Endothelial cell of umbilical vein (primary cell): ENCODE data around the gene ANKRD39. TPM values are rescaled to one million over a fixed set of nuclear protein-coding genes. Genes with fewer than 3 reads are reported as not detected.

Source experiments
- BruUV-seq: library from RNA; stranded (reverse); fragments of 400-500 nt; replicated peaks from 2 replicates; lab custom pipeline; 2021; lab: Mats Ljungman, UMichigan
- CTCF ChIA-PET: fragments of 300-600, 350-600 bp; sonication (Branson Sonifier 250); formaldehyde crosslinking; loops from one replicate; lab custom pipeline; 2021; ENCODE audit warnings: antibody characterized with exemption, inconsistent platforms; lab: Charles Lee
- POLR2A ChIA-PET: fragments of 300-600, 350-600 bp; sonication (Branson Sonifier 250); formaldehyde crosslinking; loops from one replicate; lab custom pipeline; 2021; ENCODE audit warnings: antibody characterized with exemption, inconsistent platforms; lab: Charles Lee
- DNase-seq: peaks from one replicate; pipeline ENCODE4 v3.0.0-alpha.2; 2011; ENCODE audit warnings: low read depth, low spot score
- FAIRE-seq: peaks from 2 replicates; lab custom pipeline; 2011; peaks lifted over from hg19 to GRCh38; lab: Jason Lieb, UNC
- H2AFZ ChIP-seq: 2 replicates; pipeline ENCODE4 v1.6.0; 2012; ENCODE audit warnings: low read depth, low read length, control low read depth, inconsistent platforms
- H3K27ac ChIP-seq: 2 replicates; pipeline ENCODE4 v1.5.1; 2011; ENCODE audit warnings: low read depth, mild to moderate bottlenecking, control low read depth, low read length, moderate library complexity; ENCODE audit not compliant: insufficient read depth
- H3K27me3 ChIP-seq, 2 experiments: 2 replicates each; pipeline versions ENCODE4 v1.6.0 to v1.6.1; 2011; ENCODE audit warnings: low read length in 2 of 2, mixed read lengths in 1 of 2; ENCODE audit not compliant: control insufficient read depth in 2 of 2, insufficient read depth in 2 of 2
- H3K36me3 ChIP-seq, 2 experiments: 2 replicates in 1 of 2; 3 replicates in 1 of 2; pipeline ENCODE4 v1.5.1; 2011; ENCODE audit warnings: low read length in 2 of 2, mild to moderate bottlenecking in 1 of 2, moderate library complexity in 1 of 2; ENCODE audit not compliant: control insufficient read depth in 2 of 2, insufficient read depth in 2 of 2; ENCODE audit errors: extremely low read depth in 1 of 2
- H3K4me1 ChIP-seq: 3 replicates; pipeline ENCODE4 v1.5.1; 2011; ENCODE audit warnings: mild to moderate bottlenecking, low read length; ENCODE audit not compliant: control insufficient read depth, insufficient read depth; ENCODE audit errors: extremely low read depth
- H3K4me2 ChIP-seq: 2 replicates; pipeline ENCODE4 v1.6.1; 2011; ENCODE audit warnings: low read length, control low read depth, mixed read lengths; ENCODE audit not compliant: insufficient read depth
- H3K4me3 ChIP-seq, 3 experiments: fragments of 200-600 bp in 1 of 3; sonication (generic), shearing (Covaris generic) in 1 of 3; replicated peaks in 1 of 3; 2 replicates each; pipeline ENCODE4 v1.5.1; 2011 to 2016; ENCODE audit warnings: control low read depth in 3 of 3, low read length in 3 of 3, mild to moderate bottlenecking in 2 of 3, inconsistent platforms in 1 of 3, low read depth in 1 of 3, moderate library complexity in 1 of 3; ENCODE audit not compliant: insufficient read depth in 1 of 3
- H3K79me2 ChIP-seq: 2 replicates; pipeline ENCODE4 v1.6.0; 2012; ENCODE audit warnings: low read length, inconsistent platforms; ENCODE audit not compliant: control insufficient read depth, insufficient read depth
- H3K9ac ChIP-seq: replicated peaks from 2 replicates; pipeline ENCODE3; 2011; ENCODE audit warnings: low read length, control low read depth; ENCODE audit not compliant: insufficient read depth; ENCODE audit errors: extremely low read depth
- H3K9me1 ChIP-seq: replicated peaks from 3 replicates; pipeline ENCODE4 v1.6.0; 2011; ENCODE audit warnings: mild to moderate bottlenecking, low read length; ENCODE audit not compliant: control insufficient read depth, insufficient read depth; ENCODE audit errors: extremely low read depth
- H3K9me3 ChIP-seq: replicated peaks from 2 replicates; pipeline ENCODE4 v1.5.1; 2012; ENCODE audit warnings: low read length, inconsistent platforms; ENCODE audit not compliant: control insufficient read depth, insufficient read depth
- H4K20me1 ChIP-seq: replicated peaks from 2 replicates; pipeline ENCODE3; 2011; ENCODE audit warnings: mild to moderate bottlenecking, low read length; ENCODE audit not compliant: control insufficient read depth, insufficient read depth; ENCODE audit errors: extremely low read depth
- CTCF ChIP-seq, 2 donors: IDR thresholded peaks; 1 replicate in 1 of 2; 2 replicates in 1 of 2; pipeline ENCODE4 v1.5.1; 2011; ENCODE audit warnings: low read length in 2 of 2, mild to moderate bottlenecking in 2 of 2, moderate library complexity in 2 of 2, control low read depth in 1 of 2, inconsistent platforms in 1 of 2, low read depth in 1 of 2; ENCODE audit not compliant: insufficient read depth in 1 of 2; ENCODE audit errors: extremely low read depth in 1 of 2
- EZH2 ChIP-seq: IDR thresholded peaks from 2 replicates; pipeline ENCODE4 v1.6.1; 2012; ENCODE audit warnings: borderline replicate concordance, low read depth, mild to moderate bottlenecking, moderate library complexity, low read length, inconsistent platforms; ENCODE audit not compliant: severe bottlenecking
- FOS ChIP-seq: IDR thresholded peaks from 2 replicates; pipeline ENCODE4 v1.6.1; 2011; ENCODE audit warnings: mild to moderate bottlenecking, low read length, moderate library complexity, borderline replicate concordance; ENCODE audit not compliant: insufficient read depth
- GATA2 ChIP-seq: IDR thresholded peaks from 2 replicates; pipeline ENCODE4 v1.7.0; 2011; ENCODE audit warnings: low read depth, mild to moderate bottlenecking, moderate library complexity, mixed read lengths, low read length; ENCODE audit not compliant: insufficient read length, insufficient read depth
- JUN ChIP-seq: IDR thresholded peaks from 2 replicates; pipeline ENCODE4 v1.6.1; 2011; ENCODE audit warnings: borderline replicate concordance, low read depth; ENCODE audit not compliant: insufficient read length, insufficient read depth
- MAX ChIP-seq: IDR thresholded peaks from 2 replicates; pipeline ENCODE4 v1.6.1; 2011; ENCODE audit not compliant: insufficient read depth, insufficient read length
- MYC ChIP-seq: IDR thresholded peaks from one replicate; pipeline ENCODE4 v1.6.1; 2011; ENCODE audit warnings: mild to moderate bottlenecking, low read depth, low read length
- POLR2A ChIP-seq: IDR thresholded peaks from 2 replicates; pipeline ENCODE4 v1.6.1; 2012; ENCODE audit warnings: low read depth, mild to moderate bottlenecking, control low read depth, low read length
- POLR2AphosphoS5 ChIP-seq: IDR thresholded peaks from 2 replicates; pipeline ENCODE4 v1.6.1; 2012; ENCODE audit warnings: low read depth, mild to moderate bottlenecking, control low read depth, low read length, moderate library complexity; ENCODE audit not compliant: insufficient read depth
- dilution Hi-C: fragments of 300-500 bp; cut with MboI; formaldehyde crosslinking; loops from one replicate; pipeline ENCODE4 v1.15.0; 2019; ENCODE audit warnings: low sequenced_read_pairs; ENCODE audit not compliant: extremely low pct_ligation_motif_present
- intact Hi-C: fragments of 100-400 bp; cut with micrococcal nuclease; formaldehyde crosslinking; loops from one replicate; pipeline ENCODE4 v1.10.0; 2022
- polyA plus RNA-seq, 4 experiments: library from polyadenylated mRNA; depleted of rRNA in 3 of 4; stranded (reverse) in 3 of 4; unstranded in 1 of 4; fragments of >200 nt; gene quantifications; 2 replicates each; pipeline versions ENCODE4 v1.2.1 to v1.2.3, GENCODE V29; 2011 to 2012; ENCODE audit warnings: missing spikeins in 1 of 4
- total RNA-seq: library from RNA; stranded (reverse); gene quantifications from 2 replicates; pipeline ENCODE4 v1.2.3, GENCODE V29; 2021

The ANKRD39 gene
- total and polyA plus RNA-seq, 2 donors (not counting 3 experiments of a cell fraction or from before 2014, with no cell fraction given): 14.7 to 17.9 TPM

- dilution Hi-C loops: no loop called here
- Histone ChIP-seq H3K9me1 (no peaks in the 10 kb centered on the region), H3K36me3 (no peaks in the 10 kb centered on the region), H3K4me1 (no peaks in the 10 kb centered on the region), H3K9me3 (no peaks in the 10 kb centered on the region), H3K4me2 (no peak overlapping the region), H3K4me3 (no peak overlapping the region), H2AFZ (no peak overlapping the region), H4K20me1 (no peaks in the 10 kb centered on the region), H3K9ac (no peak overlapping the region), H3K27me3 (no peaks in the 10 kb centered on the region), H3K27ac (no peak overlapping the region), H3K79me2 (no peaks in the 10 kb centered on the region)
- CTCF ChIA-PET: interaction anchor here (0.8 to 1.1 kb wide), 2 partner anchors 9 to 69 kb away, joined by 3 read pairs; no protein-coding TSS in a partner anchor
- POLR2A ChIA-PET: no interaction called here
- FAIRE-seq (no peak), DNase-seq (no peak)
- TF ChIP-seq GATA2 (no peak), EZH2 (no peak), POLR2A (no peak), POLR2AphosphoS5 (no peak), CTCF (IDR thresholded peaks at IDR 0.05; ENCODE audit: extremely low read depth in 1 of 2, insufficient read depth in 1 of 2, low read depth in 1 of 2, low read length in 2 of 2) (no peak), MAX (no peak), MYC (no peak), JUN (no peak), FOS (no peak)
- no TSS peak for BruUV-seq
- intact Hi-C loops: no loop called here
Observed at GRCh38 chr2:96882906-96883305, 25.1 kb upstream of the ANKRD39 start.
